Ramos (cell line): ENCODE data around the gene TLCD3B.

ENCODE experiments used
- in situ Hi-C: fragments of 300-500 bp; cut with MboI; formaldehyde crosslinking; loops from one replicate; pipeline ENCODE4 v1.14.3; 2022; ENCODE audit warnings: low sequenced_read_pairs; ENCODE audit not compliant: unreplicated experiment

Gene TLCD3B

DNA sequence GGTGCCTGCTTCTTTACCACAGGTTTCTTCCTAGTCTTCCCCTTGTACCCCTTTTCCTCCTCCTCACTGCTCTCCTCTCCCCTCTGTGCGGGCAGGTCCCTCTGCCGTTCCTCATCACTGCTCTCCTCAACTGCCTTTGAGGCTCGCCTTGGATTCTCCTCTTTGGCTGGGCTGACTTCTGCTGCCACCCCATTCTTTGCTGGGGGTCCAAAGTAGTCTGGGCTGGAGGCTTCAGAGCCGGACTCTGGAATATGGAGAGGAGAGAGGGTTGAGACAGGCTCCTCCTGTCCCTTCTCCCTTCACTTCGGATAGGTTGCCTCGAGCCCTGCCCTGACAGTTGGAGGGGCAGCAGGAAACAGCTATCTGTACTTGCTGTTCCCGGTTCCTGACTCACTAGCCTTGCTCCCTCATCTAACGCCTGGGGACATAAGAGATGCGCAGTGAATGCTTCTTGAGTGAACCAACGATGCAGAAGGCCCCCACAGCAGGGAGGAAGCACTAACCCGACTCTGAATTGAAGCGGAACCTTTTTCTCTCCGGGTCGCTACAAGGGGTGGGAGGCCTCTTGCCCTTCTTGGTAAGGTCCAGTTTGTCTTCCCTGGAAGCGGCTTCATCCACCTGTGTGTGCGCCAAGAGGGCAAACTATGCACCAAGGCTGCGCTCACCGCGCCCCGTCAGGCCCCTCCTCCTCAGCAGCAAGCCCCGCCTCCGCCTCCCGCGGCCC lies 36.3 kb downstream of the TLCD3B start:
- in situ Hi-C loops = loop anchor here (5.0 kb wide), 1 partner anchor 57 kb away; no protein-coding TSS in a partner anchor

DNA sequence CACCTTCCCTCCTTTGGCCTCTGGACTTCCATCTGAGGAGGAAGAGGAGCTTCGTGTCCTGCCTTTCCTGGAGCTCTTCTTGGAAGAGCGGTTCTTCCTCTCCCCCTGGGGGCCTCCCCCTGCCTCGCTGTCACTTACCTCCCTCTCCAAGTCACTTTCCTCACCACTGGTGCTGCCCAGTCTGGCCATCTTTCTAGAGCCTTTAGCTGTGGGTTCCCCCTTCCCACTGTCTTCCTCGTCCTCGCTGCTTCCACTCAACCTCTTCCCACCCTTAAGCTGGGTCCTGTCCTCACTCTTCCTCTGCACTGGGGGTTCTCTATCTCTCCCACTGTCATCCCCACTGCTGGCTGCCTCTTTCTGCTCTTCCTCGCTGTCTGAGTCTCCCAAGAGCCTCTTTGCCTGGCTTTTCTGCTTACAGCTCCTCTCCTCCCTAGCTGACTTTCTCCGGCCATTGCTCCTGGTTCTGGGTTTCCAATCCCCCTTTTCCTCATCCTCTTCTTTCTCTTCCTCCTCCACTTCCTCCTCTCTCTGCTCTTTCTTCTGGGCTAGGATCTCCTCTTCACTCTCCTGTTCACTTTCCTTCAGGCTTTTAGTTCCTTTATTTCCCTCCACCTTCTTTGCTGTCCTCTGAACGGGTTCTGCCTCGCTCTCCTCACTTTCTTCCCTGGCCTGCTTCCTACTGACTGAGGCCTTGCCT lies 37.0 kb downstream of the TLCD3B start:
- in situ Hi-C loops = loop anchor here (5.0 kb wide), 1 partner anchor 57 kb away; no protein-coding TSS in a partner anchor

DNA sequence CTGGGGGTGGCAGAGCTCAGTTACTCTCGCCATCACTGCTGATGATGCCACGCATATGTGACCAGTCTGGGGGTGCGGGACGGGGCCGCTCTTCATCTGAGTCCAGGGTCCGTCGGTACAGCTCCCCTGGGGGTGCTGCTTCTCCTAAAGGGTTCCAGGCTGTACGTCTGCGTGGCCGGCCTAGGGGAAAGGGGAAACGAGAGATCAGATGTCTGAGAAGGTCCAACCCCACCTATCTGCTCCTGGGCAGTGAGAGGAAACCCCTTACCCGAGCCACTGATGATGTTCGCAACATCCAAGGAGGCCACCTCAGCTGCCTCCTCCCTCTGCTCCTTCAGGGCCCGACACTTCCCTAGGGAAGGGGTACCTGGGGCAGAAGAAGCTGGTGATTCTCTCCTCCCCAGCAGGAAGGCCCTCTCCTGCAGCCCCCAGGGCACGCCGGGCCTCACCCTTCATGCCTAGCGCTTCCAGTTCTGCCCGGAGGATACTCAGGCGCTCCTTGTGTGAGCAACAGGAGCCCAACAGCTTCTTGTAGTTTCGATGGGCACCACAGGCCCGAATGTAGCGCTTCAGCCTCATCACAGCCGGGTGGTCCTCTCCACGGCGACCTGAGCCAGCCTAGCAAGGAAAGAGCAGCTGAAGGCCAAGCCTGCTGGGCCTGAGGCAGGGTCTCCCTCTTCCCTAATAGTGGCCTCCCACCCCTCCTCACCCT lies 37.7 kb downstream of the TLCD3B start:
- in situ Hi-C loops = loop anchor here (5.0 kb wide), 1 partner anchor 56 kb away; no protein-coding TSS in a partner anchor

DNA sequence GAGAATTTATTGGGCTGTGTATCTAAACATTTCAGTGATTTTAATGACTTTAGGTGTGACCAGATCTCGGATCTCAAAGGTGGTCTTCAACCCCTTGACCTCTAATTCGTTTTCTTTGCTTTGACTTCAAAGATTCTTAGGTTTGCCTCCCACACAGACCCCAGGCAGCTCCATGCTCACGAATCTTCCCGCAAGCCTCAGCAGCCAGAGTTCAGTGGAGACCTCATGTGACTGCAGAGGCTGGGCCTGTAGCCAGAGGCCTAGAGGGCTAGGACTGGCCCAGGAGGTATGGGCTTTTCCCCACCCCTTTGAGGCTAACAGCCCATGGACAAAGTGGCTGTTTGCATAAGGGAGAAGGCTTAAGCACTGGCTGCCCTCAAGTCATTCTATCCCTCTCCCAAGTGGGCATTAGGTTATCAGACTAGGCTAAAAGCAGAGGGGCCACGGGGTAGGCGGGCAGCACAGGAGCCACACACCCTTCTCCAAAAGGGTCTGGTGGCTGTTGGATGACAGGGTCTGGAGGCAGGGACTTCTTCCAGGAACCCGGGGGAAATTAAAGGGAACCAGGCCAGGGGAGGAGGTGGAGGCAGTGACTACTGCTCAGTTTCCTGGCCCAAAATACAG lies 38.6 kb downstream of the TLCD3B start:
- in situ Hi-C loops = loop anchor here (5.0 kb wide), 1 partner anchor 55 kb away; no protein-coding TSS in a partner anchor

DNA sequence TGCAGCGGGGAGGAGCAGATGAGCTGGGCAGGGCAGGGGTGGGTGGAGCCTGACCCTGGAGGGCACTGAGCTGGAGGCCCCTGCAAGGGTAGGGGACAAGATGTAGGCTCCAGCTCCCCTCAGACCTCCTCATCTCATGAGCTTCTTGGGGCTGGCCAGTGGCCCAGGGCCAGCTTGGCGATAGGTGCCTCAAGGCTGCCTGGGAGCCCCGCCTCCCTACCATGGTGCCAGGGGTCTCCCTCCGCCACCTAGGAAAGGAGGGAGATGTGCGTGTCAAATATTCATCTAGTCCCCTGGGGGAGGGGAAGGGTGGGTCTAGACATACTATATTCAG lies 39.5 kb downstream of the TLCD3B start:
- in situ Hi-C loops = loop anchor here (5.0 kb wide), 1 partner anchor 54 kb away; no protein-coding TSS in a partner anchor

DNA sequence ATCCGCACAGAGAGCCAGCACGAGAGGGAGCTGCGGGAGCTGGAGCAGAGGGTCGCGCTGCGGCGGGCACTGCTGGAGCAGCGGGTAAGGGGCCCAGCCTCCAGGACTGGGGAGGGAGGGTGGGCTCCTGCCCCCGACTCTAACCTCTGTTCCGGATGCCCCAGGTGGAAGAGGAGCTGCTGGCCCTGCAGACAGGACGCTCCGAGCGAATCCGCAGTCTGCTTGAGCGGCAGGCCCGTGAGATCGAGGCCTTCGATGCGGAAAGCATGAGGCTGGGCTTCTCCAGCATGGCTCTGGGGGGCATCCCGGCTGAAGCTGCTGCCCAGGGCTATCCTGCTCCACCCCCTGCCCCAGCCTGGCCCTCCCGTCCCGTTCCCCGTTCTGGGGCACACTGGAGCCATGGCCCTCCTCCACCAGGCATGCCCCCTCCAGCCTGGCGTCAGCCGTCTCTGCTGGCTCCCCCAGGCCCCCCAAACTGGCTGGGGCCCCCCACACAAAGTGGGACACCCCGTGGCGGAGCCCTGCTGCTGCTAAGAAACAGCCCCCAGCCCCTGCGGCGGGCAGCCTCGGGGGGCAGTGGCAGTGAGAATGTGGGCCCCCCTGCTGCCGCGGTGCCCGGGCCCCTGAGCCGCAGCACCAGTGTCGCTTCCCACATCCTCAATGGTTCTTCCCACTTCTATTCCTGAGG lies 40.0 kb downstream of the TLCD3B start:
- in situ Hi-C loops = loop anchor here (5.0 kb wide), 1 partner anchor 54 kb away; no protein-coding TSS in a partner anchor

DNA sequence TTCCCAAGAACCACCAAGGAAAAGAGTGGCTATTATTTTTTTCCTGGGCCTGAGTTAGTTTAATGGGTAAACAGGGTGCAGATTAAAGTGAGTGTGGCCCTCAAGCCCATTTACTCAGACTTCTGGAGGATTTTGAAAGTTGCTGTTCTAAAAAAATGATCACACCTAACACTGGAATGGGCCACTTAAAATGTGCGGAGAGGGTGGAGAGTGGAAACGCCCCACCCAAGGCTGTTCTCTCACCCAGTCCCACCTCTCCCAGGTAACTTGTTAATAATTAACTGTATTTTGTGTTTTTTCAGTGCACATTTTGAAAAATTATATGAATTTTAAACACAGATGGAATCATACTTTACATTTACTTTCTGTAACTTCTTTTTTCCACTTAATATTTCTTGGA lies 41.0 kb downstream of the TLCD3B start:
- in situ Hi-C loops = loop anchor here (5.0 kb wide), 1 partner anchor 53 kb away; no protein-coding TSS in a partner anchor

DNA sequence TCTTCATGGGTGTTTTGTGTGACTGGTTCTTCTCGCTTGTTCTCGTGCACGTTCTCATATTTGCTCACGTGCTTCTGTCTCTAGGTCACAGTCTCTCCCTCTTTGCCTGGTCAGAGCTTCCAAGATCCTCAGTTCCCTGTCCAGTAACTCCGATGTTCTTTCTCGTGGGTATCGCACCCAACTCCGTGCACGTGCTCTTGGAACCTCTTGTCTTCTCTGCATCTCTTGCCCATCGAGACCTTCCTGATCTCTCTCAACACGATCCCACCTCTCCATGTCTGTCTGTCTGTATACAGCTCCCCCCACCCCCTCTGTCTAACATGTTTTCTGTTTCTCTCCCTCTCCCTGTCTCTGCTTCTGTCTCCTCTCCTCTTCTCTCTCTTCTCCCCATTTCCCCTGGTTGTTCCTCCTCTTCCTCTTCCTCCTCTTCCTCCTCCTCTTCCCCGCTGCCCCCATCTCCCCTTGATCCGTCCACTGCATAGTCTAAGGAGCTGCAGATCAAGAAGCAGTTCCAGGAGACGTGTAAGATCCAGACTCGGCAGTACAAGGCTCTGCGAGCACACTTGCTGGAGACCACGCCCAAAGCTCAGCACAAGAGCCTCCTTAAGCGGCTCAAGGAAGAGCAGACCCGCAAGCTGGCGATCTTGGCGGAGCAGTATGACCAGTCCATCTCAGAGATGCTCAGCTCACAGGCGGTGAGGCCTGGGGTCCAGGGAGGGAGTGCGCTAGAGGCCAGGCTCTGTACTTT lies 41.8 kb downstream of the TLCD3B start:
- in situ Hi-C loops = no loop called here

DNA sequence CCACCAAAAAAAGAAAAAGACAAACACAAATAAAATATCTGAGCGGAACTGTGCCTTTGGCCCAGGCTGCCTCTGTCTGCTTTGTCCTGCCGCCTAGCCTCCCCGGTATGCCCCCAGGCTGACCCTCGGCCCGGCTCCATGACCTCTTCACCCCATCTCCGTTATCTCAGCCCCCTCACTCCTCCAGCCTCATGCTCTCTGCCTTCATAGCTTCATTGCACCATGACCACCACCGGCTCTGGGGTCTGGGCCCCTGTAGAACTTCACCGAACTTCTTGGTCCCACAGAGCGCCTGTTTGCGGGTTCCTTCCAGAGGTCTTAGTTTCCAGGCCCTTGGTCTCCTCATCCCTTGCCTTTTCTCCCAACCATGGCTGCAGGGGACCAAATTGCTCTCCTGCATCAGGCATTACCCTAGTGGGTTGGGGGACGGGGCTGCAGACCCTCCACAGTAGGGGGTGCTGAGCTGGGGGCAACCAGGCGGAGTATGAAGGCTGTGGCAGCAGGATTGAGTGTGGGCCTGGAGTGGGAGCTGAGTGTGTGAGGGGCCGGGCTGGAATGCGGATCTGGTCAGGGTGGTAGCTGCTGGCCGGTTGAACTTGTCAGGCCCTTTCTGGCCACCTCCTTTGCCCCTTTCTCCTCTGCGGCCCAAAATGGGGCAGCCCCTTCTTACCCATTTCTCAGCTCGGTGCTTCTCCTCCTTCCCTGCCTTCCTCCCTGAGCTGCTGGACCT lies 42.6 kb downstream of the TLCD3B start:
- in situ Hi-C loops = no loop called here

DNA sequence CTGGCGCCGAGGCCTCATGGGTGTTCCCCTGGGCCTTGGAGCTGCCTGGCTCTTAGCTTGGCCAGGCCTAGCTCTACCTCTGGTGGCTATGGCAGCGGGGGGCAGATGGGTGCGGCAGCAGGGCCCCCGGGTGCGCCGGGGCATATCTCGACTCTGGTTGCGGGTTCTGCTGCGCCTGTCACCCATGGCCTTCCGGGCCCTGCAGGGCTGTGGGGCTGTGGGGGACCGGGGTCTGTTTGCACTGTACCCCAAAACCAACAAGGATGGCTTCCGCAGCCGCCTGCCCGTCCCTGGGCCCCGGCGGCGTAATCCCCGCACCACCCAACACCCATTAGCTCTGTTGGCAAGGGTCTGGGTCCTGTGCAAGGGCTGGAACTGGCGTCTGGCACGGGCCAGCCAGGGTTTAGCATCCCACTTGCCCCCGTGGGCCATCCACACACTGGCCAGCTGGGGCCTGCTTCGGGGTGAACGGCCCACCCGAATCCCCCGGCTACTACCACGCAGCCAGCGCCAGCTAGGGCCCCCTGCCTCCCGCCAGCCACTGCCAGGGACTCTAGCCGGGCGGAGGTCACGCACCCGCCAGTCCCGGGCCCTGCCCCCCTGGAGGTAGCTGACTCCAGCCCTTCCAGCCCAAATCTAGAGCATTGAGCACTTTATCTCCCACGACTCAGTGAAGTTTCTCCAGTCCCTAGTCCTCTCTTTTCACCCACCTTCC lies 43.5 kb downstream of the TLCD3B start:
- in situ Hi-C loops = no loop called here

DNA sequence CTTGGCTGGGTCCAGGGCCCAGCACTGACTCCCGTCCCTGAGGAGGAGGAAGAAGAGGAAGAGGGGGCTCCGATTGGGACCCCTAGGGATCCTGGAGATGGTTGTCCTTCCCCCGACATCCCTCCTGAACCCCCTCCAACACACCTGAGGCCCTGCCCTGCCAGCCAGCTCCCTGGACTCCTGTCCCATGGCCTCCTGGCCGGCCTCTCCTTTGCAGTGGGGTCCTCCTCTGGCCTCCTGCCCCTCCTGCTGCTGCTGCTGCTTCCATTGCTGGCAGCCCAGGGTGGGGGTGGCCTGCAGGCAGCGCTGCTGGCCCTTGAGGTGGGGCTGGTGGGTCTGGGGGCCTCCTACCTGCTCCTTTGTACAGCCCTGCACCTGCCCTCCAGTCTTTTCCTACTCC lies 44.1 kb downstream of the TLCD3B start:
- in situ Hi-C loops = no loop called here

DNA sequence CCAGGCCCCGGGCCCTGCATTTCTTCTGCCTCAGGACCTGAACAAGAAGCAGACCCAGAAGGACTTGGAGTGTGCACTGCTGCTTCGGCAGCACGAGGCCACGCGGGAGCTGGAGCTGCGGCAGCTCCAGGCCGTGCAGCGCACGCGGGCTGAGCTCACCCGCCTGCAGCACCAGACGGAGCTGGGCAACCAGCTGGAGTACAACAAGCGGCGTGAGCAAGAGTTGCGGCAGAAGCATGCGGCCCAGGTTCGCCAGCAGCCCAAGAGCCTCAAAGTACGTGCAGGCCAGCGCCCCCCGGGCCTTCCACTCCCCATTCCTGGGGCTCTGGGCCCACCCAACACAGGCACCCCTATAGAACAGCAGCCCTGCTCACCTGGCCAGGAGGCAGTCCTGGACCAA lies 44.8 kb downstream of the TLCD3B start:
- in situ Hi-C loops = no loop called here

DNA sequence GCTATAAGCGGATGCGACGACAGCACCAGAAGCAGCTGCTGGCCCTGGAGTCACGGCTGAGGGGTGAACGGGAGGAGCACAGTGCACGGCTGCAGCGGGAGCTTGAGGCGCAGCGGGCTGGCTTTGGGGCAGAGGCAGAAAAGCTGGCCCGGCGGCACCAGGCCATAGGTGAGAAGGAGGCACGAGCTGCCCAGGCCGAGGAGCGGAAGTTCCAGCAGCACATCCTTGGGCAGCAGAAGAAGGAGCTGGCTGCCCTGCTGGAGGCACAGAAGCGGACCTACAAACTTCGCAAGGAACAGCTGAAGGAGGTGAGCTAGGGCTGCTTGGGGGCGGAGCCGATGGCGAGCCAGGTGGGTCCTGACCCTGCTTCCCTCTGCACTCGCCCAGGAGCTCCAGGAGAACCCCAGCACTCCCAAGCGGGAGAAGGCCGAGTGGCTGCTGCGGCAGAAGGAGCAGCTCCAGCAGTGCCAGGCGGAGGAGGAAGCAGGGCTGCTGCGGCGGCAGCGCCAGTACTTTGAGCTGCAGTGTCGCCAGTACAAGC lies 45.7 kb downstream of the TLCD3B start:
- in situ Hi-C loops = no loop called here

DNA sequence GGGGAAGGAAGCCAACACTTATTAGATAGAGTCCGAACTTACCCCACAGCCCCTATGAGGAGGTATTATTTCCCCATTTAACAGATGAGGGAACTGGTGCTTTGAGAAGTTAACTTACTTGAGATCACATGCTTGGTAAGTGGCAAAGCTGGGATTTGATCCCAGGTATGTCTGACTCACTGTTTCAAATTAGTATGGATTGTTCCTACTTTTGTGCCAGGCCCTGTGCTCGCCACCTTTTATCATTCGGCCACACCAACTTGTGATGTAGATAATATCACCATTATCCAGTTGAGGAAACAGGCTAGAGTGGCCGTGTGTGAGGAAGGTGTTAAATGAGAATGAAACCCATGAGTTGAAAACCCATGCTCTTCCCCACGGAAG lies 46.3 kb downstream of the TLCD3B start:
- in situ Hi-C loops = no loop called here

DNA sequence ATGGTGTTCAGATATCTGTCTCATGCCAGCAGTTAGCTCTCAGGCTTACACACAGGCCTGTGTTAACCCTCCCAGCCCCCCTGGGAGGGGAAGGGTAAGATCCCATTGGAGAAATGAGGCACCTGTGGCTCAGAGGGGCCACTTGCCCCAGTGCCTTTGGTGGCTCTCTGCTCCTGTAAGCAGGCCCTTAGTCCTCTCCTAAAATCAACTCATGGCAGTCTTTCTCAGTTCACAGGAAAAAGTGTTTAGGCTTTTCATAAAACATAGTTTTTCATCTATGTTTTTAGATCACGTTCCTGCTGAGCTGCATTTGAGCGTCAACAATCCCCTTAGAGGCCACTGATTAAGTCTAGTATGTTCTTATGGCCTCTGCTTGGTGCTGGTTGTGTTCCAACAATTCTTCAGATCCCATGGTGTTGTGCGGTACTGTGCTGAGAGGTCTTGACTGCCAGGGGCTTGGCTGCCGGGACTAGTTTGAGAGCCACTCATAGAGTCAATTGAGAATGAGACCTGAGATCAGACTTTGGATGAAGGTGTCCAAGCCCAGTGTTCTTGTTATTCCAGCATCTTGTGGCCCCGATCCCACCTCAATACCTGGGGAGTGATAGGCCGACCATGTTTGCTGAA lies 46.8 kb downstream of the TLCD3B start:
- in situ Hi-C loops = no loop called here

DNA sequence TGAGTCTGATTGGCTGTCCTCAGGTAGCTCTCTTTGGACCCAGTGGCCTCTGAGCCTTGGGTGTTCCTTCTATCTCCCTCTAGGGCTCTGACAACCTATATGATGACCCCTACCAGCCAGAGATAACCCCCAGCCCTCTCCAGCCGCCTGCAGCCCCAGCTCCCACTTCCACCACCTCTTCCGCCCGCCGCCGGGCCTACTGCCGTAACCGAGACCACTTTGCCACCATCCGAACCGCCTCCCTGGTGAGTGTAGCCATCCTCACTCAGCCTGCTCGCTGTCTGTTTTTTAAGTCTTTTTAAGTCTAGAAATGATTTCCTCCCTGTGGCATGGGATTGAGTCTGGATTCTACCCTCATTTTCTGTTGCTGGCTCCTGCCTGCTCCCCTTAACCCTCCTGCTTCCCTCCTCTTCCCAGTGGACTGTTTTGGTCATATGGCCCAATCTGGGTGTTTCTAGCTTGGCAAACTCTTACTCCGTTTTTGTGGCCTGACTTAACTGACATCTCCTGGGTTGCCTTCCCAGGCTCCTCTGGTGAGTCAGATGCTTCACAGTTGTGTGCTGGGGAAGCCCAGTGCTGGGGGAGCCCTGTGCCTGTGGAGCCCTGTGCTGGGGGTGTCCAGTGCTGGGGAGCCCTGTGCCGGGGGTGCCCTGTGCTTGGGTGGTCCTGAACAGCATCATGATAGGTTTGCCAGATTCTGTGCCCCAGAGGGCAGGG lies 47.5 kb downstream of the TLCD3B start:
- in situ Hi-C loops = no loop called here
